Measurements from ENCODE around the gene CEP57. TPM values are rescaled to one million over a fixed set of nuclear protein-coding genes. Genes with fewer than 3 reads are reported as not detected.

CEP57 gene
- polyA plus RNA-seq, 3 donors, result 13.1 to 24.9 (median 14.9) TPM

- Histone ChIP-seq H3K4me3 (replicated peaks in 1 of 3; ENCODE audit: low read depth in 2 of 3, low read length in 3 of 3) (no peak overlapping the region), H3K4me2 (replicated peaks; ENCODE audit: extremely low read depth, low read length, poor library complexity, severe bottlenecking) (no peak overlapping the region), H4K20me1 (ENCODE audit: insufficient read depth, low read length) (no peaks in the 10 kb centered on the region), H3K9me3 (replicated peaks in 1 of 2; ENCODE audit: control insufficient read depth in 1 of 2, insufficient read depth in 1 of 2, low read length in 2 of 2) (no peaks in the 10 kb centered on the region), H3K4me1 (ENCODE audit: control insufficient read depth in 1 of 2, insufficient read depth in 2 of 2, low read length in 2 of 2) (no peaks in the 10 kb centered on the region), H2AFZ (ENCODE audit: insufficient read depth, low read depth, low read length, poor library complexity, severe bottlenecking) (no peak overlapping the region), H3K79me2 (ENCODE audit: insufficient read depth, low read length) (peaks cover 50% of the 10 kb centered on the region), H3K36me3 (replicated peaks in 1 of 2; ENCODE audit: control insufficient read depth in 1 of 2, insufficient read depth in 2 of 2, low read length in 2 of 2) (peaks cover 24 to 54% of the 10 kb centered on the region in 2 donors), H3K27me3 (ENCODE audit: control insufficient read depth in 2 of 2, insufficient read depth in 2 of 2, low read length in 2 of 2) (no peaks in the 10 kb centered on the region), H3K27ac (ENCODE audit: low read depth in 1 of 2, low read length in 2 of 2) (no peak overlapping the region), H3K9ac (ENCODE audit: insufficient read depth, low read length, poor library complexity, severe bottlenecking) (no peak overlapping the region)
- Mint-ChIP-seq H3K9me3 (no peaks in the 10 kb centered on the region), H3K27ac (no peak overlapping the region), H3K36me3 (peaks cover 45 to 49% of the 10 kb centered on the region in 2 donors), H3K4me1 (peaks cover 4% of the 10 kb centered on the region), H3K4me3 (no peak overlapping the region), H3K27me3 (ENCODE audit: low read depth in 3 of 3) (no peaks in the 10 kb centered on the region)
- intact Hi-C loops (cut with micrococcal nuclease), result no loop called here
- DNase-seq, result no peak
- 100% methylated on average over 1 of the region's 1 CpG for whole genome bisulfite sequencing (ENCODE audit: insufficient coverage)
- TF ChIP-seq, protein P1, sequence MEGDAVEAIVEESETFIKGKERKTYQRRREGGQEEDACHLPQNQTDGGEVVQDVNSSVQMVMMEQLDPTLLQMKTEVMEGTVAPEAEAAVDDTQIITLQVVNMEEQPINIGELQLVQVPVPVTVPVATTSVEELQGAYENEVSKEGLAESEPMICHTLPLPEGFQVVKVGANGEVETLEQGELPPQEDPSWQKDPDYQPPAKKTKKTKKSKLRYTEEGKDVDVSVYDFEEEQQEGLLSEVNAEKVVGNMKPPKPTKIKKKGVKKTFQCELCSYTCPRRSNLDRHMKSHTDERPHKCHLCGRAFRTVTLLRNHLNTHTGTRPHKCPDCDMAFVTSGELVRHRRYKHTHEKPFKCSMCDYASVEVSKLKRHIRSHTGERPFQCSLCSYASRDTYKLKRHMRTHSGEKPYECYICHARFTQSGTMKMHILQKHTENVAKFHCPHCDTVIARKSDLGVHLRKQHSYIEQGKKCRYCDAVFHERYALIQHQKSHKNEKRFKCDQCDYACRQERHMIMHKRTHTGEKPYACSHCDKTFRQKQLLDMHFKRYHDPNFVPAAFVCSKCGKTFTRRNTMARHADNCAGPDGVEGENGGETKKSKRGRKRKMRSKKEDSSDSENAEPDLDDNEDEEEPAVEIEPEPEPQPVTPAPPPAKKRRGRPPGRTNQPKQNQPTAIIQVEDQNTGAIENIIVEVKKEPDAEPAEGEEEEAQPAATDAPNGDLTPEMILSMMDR (IDR thresholded peaks at IDR 0.05), result no peak
Measured at GRCh38 chr11:95799546-95799945, 9.2 kb downstream of the CEP57 start.

DNA sequence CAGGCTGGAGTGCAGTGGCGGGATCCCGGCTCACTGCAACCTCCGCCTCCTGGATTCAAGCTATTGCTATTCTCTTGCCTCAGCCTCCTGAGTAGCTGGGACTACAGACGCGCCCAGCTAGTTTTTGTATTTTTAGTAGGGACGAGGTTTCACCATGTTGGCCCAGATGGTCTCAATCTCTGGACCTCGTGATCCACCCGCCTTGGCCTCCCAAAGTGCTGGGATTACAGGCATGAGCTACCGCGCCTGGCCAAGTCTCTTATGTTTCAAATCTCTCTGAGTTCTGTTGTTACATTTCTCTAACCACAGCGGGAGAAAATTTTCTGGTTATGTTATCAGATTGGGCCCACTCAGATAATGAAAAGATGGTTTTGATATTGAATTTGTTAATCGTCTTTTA is 10.1 kb downstream of the CEP57 start:
- Histone ChIP-seq H3K27me3 (ENCODE audit: control insufficient read depth in 2 of 2, insufficient read depth in 2 of 2, low read length in 2 of 2) (no peaks in the 10 kb centered on the region), H4K20me1 (ENCODE audit: insufficient read depth, low read length) (no peaks in the 10 kb centered on the region), H3K9me3 (replicated peaks in 1 of 2; ENCODE audit: control insufficient read depth in 1 of 2, insufficient read depth in 1 of 2, low read length in 2 of 2) (no peaks in the 10 kb centered on the region), H3K4me1 (ENCODE audit: control insufficient read depth in 1 of 2, insufficient read depth in 2 of 2, low read length in 2 of 2) (no peaks in the 10 kb centered on the region), H3K36me3 (replicated peaks in 1 of 2; ENCODE audit: control insufficient read depth in 1 of 2, insufficient read depth in 2 of 2, low read length in 2 of 2) (peaks cover 25 to 62% of the 10 kb centered on the region in 2 donors), H3K4me3 (replicated peaks in 1 of 3; ENCODE audit: low read depth in 2 of 3, low read length in 3 of 3) (no peak overlapping the region), H3K27ac (ENCODE audit: low read depth in 1 of 2, low read length in 2 of 2) (no peak overlapping the region), H3K4me2 (replicated peaks; ENCODE audit: extremely low read depth, low read length, poor library complexity, severe bottlenecking) (no peak overlapping the region), H3K9ac (ENCODE audit: insufficient read depth, low read length, poor library complexity, severe bottlenecking) (no peak overlapping the region), H3K79me2 (ENCODE audit: insufficient read depth, low read length) (peaks cover 41% of the 10 kb centered on the region), H2AFZ (ENCODE audit: insufficient read depth, low read depth, low read length, poor library complexity, severe bottlenecking) (no peak overlapping the region)
- Mint-ChIP-seq H3K27me3 (ENCODE audit: low read depth in 3 of 3) (no peaks in the 10 kb centered on the region), H3K27ac (peak overlapping the region in 1 of 7 donors; percentile 25), H3K4me1 (peaks cover 2% of the 10 kb centered on the region), H3K9me3 (no peaks in the 10 kb centered on the region), H3K36me3 (peaks cover 47 to 52% of the 10 kb centered on the region in 2 donors), H3K4me3 (no peak overlapping the region)
- WGBS (ENCODE audit: insufficient coverage), result 95% methylated on average over 6 of the region's 12 CpGs
- TF ChIP-seq, protein P1 (IDR thresholded peaks at IDR 0.05), result no peak
- no peak for DNase-seq
- intact Hi-C loops (cut with micrococcal nuclease), result no loop called here

All from CD14-positive monocyte (primary cell).